ENCODE data around the gene SYNDIG1L. TPM values are rescaled to one million over a fixed set of nuclear protein-coding genes. Genes with fewer than 3 reads are reported as not detected.

Gene SYNDIG1L
- total RNA-seq, 3 donors from 2014 or later (not counting 1 experiment from before 2014, with no cell fraction given): 0.30 TPM; not detected in 2

- Histone ChIP-seq H3K9me3 (ENCODE audit: control insufficient read depth, insufficient read depth, low read length) (no peaks in the 10 kb centered on the region), H3K4me1 (ENCODE audit: control insufficient read depth, insufficient read depth, low read length) (no peaks in the 10 kb centered on the region), H3K27ac (ENCODE audit: low read length) (no peak overlapping the region), H3K36me3 (ENCODE audit: control insufficient read depth, insufficient read depth, low read length) (no peaks in the 10 kb centered on the region), H3K27me3 (ENCODE audit: control insufficient read depth, insufficient read depth, low read length) (no peaks in the 10 kb centered on the region), H3K4me3 (ENCODE audit: low read length) (no peak overlapping the region)
- 30% methylated on average over 3 of the region's 3 CpGs for WGBS (ENCODE audit: insufficient coverage)
- Mint-ChIP-seq H3K36me3 (no peaks in the 10 kb centered on the region), H3K4me3 (no peak overlapping the region), H3K4me1 (no peaks in the 10 kb centered on the region), H3K9me3 (no peaks in the 10 kb centered on the region), H3K27me3 (ENCODE audit: low read depth in 2 of 2) (peaks cover 18 to 29% of the 10 kb centered on the region in 2 donors), H3K27ac (no peak overlapping the region)
- DNase-seq: no peak
- no peak for ATAC-seq
- intact Hi-C loops (cut with micrococcal nuclease): no loop called here
- TF ChIP-seq CTCF (IDR thresholded peaks at IDR 0.05): no peak
Measured at GRCh38 chr14:74437496-74438053, 11.6 kb upstream of the SYNDIG1L start.

DNA sequence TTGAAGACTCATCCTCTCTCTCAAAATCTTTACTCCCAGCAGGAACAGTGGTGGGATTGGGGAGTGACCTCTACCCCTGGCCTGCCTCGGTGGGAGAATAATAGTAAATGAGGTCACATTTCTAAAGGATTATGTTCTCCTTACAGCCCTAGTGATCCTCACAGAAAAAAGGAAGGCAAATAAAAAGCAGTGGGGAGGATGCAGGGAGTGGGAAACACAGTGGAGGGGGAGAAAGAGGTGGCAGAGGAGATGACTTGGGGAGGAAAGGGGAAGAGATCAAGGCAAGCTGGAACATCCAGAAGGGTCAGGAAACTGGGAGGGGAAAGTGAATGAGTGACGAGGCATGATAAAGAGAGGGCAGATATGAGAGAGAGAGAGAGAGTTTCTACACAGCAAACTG is 8.3 kb upstream of the SYNDIG1L start:
- 61% methylated on average over 1 of the region's 2 CpGs for WGBS (ENCODE audit: insufficient coverage)
- H3K27me3 ChIP-seq (ENCODE audit: control insufficient read depth, insufficient read depth, low read length): no peaks in the 10 kb centered on the region
- H3K4me3 Mint-ChIP-seq: no peak overlapping the region

DNA sequence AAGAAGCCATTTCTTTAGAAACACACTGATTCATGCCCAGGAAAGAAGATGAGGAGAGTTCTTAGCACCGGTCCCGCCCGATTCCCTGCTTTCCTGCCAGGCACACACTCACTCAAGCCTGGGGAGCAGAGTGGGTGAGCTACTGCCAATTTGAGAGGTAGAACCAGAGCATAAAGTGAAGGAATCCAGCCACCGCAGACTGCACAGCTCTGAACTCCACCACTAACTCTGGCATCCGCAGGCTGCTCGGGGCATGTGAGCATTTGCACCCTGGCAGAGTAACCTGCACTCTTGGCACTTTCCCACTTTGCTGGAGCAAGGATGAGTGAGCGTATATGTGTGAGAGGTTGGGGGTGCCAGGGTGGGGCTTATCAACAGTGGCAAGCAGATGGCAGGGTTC is 4.0 kb upstream of the SYNDIG1L start:
- Mint-ChIP-seq H3K9me3 (no peaks in the 10 kb centered on the region), H3K4me3 (no peak overlapping the region), H3K27me3 (ENCODE audit: low read depth in 2 of 2) (peaks cover 34 to 47% of the 10 kb centered on the region in 2 donors), H3K27ac (no peak overlapping the region), H3K36me3 (no peaks in the 10 kb centered on the region), H3K4me1 (peaks cover 0 to 4% of the 10 kb centered on the region in 2 donors)
- ATAC-seq: no peak
- Histone ChIP-seq H3K27ac (ENCODE audit: low read length) (no peak overlapping the region), H3K4me3 (ENCODE audit: low read length) (no peak overlapping the region), H3K9me3 (ENCODE audit: control insufficient read depth, insufficient read depth, low read length) (no peaks in the 10 kb centered on the region), H3K36me3 (ENCODE audit: control insufficient read depth, insufficient read depth, low read length) (no peaks in the 10 kb centered on the region), H3K27me3 (ENCODE audit: control insufficient read depth, insufficient read depth, low read length) (peaks cover 10% of the 10 kb centered on the region), H3K4me1 (ENCODE audit: control insufficient read depth, insufficient read depth, low read length) (peaks cover 3% of the 10 kb centered on the region)
- no peak for TF ChIP-seq CTCF (IDR thresholded peaks at IDR 0.05)
- DNase-seq: no peak
- intact Hi-C loops (cut with micrococcal nuclease): no loop called here
- 88% methylated on average over 6 of the region's 7 CpGs for WGBS (ENCODE audit: insufficient coverage)

More for the DNA sequence above, 8.3 kb upstream of the SYNDIG1L start:
- Mint-ChIP-seq H3K9me3 (no peaks in the 10 kb centered on the region), H3K4me1 (no peaks in the 10 kb centered on the region), H3K27ac (no peak overlapping the region), H3K36me3 (no peaks in the 10 kb centered on the region), H3K27me3 (ENCODE audit: low read depth in 2 of 2) (peaks cover 22 to 37% of the 10 kb centered on the region in 2 donors)
- Histone ChIP-seq H3K27ac (ENCODE audit: low read length) (no peak overlapping the region), H3K4me1 (ENCODE audit: control insufficient read depth, insufficient read depth, low read length) (no peaks in the 10 kb centered on the region), H3K36me3 (ENCODE audit: control insufficient read depth, insufficient read depth, low read length) (no peaks in the 10 kb centered on the region), H3K4me3 (ENCODE audit: low read length) (no peak overlapping the region), H3K9me3 (ENCODE audit: control insufficient read depth, insufficient read depth, low read length) (no peaks in the 10 kb centered on the region)
- DNase-seq: no peak
- TF ChIP-seq CTCF (IDR thresholded peaks at IDR 0.05): no peak
- ATAC-seq: no peak
- intact Hi-C loops (cut with micrococcal nuclease): no loop called here

DNA sequence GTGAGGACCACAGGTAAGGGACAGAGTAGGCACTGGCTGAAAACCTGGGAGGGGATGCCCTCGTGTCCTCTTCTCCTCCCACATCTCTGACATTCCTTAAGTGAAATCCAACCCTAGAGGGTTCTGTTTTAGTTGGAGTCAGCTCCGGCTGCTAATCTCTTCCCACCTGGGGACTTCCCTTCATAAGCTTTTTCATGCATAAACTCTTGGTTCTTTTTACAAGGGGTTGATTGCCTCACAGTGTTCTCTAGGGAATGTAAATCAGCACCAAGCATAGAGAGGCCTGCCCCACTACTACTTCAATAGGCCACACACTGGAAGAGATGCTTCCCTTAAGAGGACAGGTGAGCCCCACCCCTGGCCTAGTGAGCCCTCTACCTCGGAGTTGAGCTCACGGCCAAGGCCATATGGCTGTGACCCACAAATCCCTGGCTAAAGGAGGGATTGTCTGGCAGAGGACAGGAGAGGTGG is 3.2 kb upstream of the SYNDIG1L start:
- no peaks in the 10 kb centered on the region for H3K36me3 ChIP-seq (ENCODE audit: control insufficient read depth, insufficient read depth, low read length)
- no peak for DNase-seq
- no peak overlapping the region for H3K27ac ChIP-seq (ENCODE audit: low read length)
- Mint-ChIP-seq H3K9me3 (no peaks in the 10 kb centered on the region), H3K4me1 (peaks cover 0 to 4% of the 10 kb centered on the region in 2 donors), H3K36me3 (no peaks in the 10 kb centered on the region), H3K4me3 (no peak overlapping the region), H3K27me3 (ENCODE audit: low read depth in 2 of 2) (peaks cover 36 to 48% of the 10 kb centered on the region in 2 donors), H3K27ac (no peak overlapping the region)
- 68% methylated on average over 3 of the region's 4 CpGs for WGBS (ENCODE audit: insufficient coverage)
- no peaks in the 10 kb centered on the region for H3K9me3 ChIP-seq (ENCODE audit: control insufficient read depth, insufficient read depth, low read length)
- peaks cover 16% of the 10 kb centered on the region for H3K27me3 ChIP-seq (ENCODE audit: control insufficient read depth, insufficient read depth, low read length)
- no peak for ATAC-seq
- H3K4me1 ChIP-seq (ENCODE audit: control insufficient read depth, insufficient read depth, low read length): peaks cover 3% of the 10 kb centered on the region
- no peak for TF ChIP-seq CTCF (IDR thresholded peaks at IDR 0.05)
- intact Hi-C loops (cut with micrococcal nuclease): no loop called here
- no peak overlapping the region for H3K4me3 ChIP-seq (ENCODE audit: low read length)
